H4 (cell line): ENCODE measurements around the gene PZP. TPM values are rescaled to one million over a fixed set of nuclear protein-coding genes. Genes with fewer than 3 reads are reported as not detected.
A peak's percentile ranks its signal among the peaks of the same experiment; 100 is the strongest.
"Not testable (repeated sequence)": the region's sequence is repeated elsewhere in the genome, so short reads cannot be mapped to it uniquely, and the experiment has no call there.

ENCODE experiments used
- DNase-seq: peaks from one replicate; pipeline ENCODE4 v3.0.0-alpha.2; 2015; ENCODE audit warnings: low spot score
- total RNA-seq: library from RNA; depleted of rRNA; stranded (reverse); fragments of >200 nt; shearing (Covaris generic); gene quantifications from 2 replicates; pipeline ENCODE4 v1.2.3, GENCODE V29; 2014; rRNA removed

Gene PZP
- total RNA-seq, result not detected in 2 replicates

DNA sequence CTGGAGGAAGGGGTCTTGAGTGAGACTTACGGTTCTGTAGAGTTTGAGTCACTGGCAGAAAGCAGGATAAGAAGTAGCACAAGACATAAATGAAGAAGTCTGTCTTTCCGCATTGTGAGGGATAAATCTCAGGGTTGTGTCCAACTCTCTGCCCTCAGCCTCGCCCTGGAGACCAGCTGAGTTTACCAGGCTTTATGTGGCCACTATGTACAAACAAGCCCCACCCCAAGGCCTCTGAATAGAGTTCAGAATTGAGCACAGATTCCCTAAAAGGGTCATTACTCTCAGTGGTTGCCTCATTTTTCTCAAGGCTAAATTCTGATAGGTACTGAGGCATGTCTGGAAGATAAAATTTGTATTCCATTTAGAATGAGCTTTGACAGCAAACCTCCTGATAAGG is at the start of gene PZP:
TSS of gene PZP (minus strand) at position 167 of the 400 bp plus-strand sequence. CDS start at position 113, 54 bp downstream.
- no peak for DNase-seq

DNA sequence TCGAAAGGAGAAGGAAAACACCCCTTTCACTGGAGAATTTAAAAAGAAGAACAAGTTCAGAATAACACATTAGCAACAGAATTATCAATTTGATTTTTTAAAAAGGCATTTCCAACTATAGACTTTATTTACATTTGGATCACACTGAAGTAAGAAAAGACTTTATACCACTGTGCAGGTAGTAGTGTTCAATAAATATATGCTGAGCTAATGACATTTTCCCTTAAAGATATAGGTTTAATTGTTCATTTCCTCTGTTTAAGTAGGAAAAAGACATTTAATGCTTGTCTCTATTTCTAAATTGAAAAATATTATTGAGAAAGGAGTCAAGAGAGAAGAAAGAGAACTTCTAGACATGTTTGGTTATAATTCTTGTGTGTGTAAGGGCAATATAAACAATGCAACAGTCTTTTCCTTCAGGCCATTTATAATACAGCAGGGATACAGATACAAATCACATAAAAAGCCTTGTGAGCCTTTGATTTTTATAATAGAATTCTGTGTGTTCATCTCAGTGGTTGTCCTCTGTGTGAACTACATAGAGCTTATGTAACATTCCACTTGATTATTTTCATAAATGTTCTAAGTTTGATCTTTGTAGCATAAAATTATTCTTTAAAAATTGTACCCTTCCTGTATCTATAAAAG is 48.7 kb upstream of the PZP start:
- DNase-seq, result no peak

DNA sequence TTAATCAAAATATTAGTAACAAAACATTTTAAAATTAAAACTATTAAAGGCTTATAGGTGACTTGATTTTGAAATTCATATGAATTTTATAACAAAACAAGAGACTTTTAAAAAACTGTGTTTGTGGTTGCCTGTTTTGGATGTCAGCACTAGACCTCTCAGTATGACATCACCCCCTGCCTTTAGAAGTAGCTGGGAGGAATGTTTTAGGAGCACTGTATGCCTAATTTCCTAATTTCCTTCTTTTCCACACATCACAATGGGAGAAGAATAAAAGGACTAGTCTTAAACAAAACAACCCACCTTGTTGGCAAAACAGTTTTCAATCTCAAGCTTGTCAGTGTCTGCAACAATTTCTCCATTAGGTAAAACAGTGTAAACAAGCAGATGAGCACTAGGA is 48.1 kb upstream of the PZP start:
- no peak for DNase-seq

DNA sequence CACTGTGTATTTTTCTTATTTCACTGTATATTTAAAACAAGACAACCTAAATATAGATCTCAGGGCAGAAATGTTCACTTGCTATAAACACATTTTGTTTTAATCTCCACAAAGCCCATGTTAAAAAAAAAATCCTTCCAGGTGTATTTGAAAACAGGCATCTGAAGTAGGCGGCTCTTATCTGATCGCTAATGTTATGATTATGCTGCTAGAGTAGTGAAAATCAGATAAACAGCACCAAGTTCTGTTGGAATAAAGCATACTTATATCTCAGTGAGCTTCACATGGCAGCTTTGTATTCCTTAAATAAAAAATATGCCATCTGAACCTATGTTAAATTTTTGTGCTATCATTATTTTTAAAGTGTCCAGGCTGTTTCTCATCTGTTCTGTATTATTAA is 47.6 kb upstream of the PZP start:
- no peak for DNase-seq

DNA sequence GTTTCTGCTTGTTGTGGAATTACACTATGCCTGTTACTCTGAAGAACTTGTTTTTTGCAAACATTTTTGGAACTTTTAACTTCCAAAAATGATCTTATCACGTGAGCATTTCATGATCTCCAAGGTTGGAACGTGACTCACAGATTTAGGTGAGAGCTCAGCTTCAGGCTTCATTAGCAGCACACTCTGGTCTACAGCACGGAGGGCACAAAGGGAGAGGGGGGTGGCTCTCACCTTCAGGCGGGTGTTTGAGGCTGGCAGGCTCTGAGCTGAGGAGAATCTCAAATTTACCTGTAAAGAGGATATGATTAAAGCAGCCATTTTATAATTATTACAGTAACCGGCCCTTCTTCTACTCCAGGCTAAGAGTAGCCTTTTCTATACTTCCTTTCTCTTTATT is 45.3 kb upstream of the PZP start:
- DNase-seq, result no peak

DNA sequence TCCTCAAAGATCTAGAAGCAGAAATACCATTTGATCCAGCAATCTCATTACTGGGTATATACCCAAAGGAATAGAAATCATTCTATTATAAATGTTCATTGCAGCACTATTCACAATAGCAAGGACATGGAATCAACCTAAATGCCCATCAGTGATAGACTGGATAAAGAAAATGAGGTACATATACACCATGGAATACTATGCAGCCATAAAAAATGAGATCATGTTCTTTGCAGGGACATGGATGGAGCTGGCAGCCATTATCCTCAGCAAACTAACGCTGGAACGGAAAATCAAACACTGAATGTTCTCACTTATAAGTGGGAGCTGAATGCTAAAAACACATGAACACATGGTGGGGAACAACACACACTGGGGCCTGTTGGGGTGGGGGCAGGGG is 44.6 kb upstream of the PZP start:
- DNase-seq, result not testable (repeated sequence)

DNA sequence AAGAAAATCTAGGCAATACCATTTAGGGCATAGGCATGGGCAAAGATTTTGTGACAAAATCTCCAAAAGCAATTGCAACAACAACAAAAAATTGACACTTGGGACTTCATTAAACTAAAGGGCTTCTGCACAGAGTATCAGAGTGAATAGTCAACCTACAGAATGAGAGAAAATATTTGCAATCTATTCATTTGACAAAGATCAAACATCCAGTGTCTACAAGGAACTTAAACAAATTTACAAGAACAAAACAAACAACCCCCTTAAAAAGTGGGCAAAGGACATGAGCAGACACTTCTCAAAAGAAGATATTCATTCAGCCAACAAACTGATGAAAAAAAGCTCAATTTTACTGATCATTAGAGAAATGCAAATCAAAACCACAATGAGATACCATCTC is 44.1 kb upstream of the PZP start:
- no peak for DNase-seq

DNA sequence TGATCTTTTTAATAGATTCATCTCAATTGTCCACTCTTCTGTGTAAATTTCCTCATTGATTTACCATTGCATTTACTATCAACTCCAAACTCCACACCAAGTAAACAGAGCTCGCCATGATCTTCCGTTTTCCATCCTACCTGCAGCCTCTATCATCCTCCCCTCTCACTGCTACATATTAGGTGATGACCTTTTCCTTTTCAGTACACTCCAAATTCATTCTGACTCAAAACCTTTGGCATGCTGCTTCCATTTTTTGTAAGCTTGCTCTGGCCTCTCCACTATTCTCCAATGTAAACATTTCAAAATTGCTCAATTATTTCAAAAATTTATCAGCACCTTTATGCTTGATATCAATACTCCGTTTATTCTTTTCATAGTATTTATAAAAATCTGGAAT is 40.2 kb upstream of the PZP start:
- DNase-seq, result no peak

DNA sequence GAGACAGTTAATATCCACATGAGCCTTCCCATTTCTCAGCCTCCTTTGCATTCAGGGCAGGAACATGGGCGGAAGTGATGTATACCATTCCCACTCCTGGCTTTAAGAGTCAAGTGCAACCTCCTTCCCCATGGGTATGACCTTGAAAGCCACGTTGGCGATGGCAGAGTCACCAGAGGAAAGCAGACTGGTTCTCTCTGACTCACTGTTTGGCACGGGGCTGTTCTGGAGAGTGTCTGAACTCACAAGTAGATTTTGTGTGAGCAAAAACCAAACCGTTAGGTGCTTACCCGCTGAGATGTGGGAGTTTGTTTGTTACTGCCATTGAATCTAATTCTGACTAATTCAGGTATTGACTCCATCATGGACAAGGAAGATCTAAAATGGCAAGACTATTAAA is 36.7 kb upstream of the PZP start:
- DNase-seq, result peak; percentile 36

DNA sequence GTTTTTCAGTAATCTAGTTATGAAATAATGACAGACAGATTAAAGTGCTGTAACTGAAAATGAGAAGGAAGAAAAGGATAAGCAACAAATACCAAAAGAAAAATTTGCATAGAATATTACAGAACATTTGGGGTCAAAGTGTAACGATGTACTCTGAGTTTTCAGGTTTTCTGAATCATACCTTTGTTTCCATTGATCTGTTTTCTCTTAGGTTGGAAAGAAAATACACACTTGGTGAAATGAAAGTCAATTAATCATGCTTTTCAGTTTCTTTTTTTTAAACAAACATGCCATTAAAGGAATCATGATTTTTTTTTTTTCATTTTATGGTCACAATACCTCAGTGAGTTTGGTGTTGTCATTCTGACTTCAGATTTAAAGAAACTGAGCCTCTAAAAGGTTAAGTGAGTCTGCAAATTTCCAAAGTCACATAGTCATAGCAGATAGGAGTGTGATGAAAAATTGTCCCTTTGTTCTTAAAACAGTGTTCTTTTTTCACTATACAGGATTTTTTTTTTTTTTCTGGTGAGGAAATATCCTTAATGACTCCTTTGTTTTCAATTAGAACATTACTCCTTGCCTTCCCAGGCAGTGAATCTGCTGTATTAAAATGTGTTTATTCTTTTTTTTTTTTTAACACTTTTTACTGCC is 35.9 kb upstream of the PZP start:
- no peak for DNase-seq

DNA sequence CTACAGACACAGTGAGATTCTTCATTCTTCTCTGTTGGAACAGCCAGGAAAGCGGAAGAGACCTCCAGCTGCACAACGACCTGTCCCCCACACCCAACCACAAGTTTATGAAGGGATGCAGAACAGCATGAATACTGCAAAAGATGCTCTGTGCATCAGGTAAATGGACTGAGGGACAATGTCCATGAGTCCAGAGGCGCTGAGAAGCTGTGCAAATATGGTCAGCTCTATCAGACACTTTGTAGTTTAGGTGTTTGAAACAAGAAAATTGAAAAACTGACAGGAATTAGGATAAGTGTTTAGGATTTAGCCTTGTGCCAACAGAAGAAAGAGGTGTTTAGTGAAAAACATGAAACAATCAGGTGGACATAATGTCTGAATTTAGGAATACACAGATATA is 33.1 kb upstream of the PZP start:
- no peak for DNase-seq

DNA sequence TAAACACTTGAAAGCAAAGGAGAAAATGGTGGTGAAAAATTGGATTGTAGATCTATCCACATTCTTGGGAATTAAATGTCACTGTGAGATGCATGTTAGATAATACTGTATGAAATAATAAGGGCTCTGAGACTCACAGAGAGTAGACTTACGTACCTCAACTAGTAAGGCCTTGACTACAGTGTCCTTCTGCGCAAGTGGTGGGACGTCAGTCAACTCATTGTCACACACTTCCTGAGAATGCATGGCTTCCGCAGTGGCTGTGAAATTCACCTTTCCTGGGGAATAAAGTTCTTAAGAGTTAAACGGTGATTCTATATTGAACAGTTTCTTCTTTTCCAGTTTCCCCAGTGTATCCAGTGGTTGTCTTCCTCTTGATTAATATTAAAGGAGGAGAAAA is 32.6 kb upstream of the PZP start:
- DNase-seq, result no peak

DNA sequence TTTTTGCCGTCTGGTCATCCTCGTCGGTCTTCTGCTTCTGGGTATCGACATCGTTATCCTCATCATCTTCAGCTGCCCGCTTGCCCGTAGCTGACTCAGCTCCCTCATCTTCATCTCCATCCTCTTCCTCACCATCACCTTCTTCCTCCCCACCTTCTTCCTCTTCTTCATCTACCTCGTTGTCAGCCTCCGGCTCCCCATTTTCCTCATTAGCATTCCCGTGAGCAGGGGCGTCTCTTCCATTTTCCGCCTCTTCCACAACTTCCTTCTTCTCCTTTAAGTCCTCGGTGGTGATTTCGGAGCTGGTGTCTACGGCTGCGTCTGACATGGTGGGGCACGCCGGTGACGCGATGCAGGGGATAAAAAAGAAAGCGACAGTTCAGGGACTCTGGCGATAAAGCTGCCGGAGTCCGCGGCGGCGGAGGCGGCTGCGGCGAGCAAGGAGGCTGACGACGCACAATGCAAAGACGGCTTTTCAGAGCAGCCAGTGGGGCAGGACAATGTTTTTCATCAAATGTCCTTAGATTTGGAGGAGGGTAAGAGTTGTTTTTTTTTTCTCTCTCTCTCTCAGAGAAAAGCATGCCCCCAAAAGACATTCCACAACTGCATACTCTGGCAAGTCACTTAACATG is 31.9 kb upstream of the PZP start:
- not testable (repeated sequence) for DNase-seq

DNA sequence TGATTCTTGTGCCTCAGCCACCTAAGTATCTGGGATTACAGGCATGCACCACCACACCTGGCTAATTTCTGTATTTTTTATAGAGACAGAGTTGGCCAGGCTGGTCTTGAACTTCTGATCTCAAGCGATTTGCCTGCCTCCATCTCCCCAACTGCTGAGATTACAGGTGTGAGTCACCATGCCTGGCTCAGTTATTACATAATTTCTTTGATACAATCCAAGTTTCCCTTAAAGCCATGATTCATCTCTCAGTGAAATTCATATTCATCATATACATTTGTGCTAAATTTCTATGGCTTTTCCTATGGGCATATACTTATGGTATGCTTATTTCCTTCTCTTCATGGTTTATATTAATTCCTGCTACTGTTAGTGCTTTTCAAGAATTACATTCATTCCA is 29.1 kb upstream of the PZP start:
- DNase-seq, result no peak

DNA sequence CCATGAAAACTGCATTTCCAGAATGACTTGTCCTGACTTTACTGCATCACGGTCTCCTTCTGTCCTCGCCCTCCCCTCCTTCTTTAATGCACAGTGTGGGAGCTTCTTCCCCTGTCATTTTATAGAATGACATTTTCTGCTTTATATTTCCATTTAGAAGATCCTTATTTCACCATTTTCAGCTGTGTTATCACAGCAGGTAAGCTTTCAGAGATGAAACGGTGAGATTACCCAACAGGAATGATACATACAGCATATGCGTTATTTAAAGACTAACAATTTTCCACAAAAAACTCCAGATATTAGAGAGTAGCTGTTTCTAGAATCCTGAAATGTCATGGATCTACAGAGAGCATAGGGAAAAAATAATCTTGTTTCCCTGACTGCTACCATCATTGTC is 27.3 kb upstream of the PZP start:
- no peak for DNase-seq

DNA sequence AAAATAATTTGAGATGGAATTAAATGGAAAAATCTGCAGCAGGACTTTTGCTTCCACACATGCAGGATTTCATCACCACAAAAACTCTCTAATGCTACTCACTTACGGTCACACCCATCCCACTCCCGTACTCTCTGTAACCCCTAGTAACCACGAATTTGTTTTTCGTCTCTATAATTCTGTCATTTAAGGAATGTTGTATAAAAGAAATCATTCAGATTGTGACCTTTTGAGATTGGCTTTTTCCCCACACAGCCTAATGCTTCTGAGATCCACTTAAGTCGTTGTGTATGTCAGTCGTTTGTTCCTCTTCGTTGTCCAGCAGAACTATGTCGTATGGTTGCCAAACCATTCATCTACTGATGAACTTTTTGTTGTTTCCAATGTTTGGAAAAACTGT is 19.8 kb upstream of the PZP start:
- DNase-seq, result no peak

DNA sequence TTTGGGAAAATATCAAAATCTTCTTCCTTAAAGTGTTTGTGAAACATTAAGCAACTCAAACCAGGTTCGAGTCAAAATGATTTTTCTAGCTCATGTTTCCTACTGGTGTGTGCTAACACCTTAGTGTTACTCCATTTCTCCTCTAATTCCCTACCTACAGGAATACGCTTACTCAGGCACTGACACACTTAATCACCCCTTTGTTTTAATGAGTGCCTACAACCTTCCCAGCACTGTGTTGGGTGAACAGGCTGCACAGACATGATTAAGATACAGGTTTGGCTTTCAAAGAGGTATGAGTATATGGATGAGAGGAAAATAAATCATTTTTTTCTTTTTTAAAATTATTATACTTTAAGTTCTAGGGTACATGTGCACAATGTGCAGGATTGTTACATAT is 15.6 kb upstream of the PZP start:
- DNase-seq, result no peak

DNA sequence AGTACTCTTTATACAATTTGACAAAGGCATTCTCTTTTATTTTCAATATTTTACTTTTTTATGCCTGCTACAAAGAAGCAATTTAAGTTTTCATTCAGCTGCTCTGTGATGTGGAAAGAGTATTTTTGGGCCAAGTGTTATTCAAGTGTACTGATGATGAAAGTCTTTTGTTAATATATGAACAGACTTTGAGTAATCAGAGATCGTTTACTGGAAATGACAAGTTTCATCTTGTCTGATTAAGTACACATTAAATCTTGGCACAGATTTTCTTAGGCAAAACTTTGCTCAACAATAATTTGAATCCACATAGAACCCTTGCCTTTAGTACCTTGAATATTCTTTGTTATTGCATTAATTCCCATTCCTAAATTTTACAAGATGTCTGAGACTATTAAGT is 13.3 kb upstream of the PZP start:
- no peak for DNase-seq

DNA sequence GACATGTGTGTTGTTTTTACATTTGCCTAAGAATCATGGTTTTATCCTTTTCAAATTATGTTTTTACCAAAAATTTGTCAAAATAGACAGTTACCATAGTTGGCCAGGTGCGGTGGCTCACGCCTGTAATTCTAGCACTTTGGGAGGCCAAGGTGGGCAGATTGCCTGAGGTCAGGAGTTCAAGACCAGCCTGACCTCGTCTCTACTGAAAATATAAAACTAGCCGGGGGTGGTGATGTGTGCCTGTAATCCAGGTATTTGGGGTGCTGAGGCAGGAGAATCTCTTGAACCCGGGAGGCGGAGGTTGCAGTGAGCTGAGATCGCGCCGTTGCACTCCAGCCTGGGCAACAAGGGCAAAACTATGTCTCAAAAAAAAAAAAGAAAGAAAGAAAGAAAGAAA is 12.8 kb upstream of the PZP start:
- DNase-seq, result not testable (repeated sequence)

DNA sequence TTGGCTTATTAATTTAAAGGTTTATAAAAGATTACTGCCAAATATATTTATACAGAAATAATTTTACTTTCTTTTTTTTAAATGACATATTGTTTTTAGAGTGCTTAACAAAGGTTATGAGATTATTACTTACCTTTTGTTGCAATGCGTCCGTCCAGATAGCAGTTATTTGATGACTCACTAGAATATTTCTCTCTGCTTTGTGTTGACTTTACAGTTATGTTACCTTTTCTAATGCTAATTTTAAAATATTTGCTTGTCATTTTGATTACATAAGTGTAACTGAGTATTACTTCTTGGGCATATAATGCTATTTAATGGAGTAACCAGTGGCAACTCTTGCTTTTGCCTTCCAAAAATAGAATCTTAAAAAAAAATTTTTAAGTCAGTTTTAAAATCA is 6.3 kb upstream of the PZP start:
- no peak for DNase-seq

DNA sequence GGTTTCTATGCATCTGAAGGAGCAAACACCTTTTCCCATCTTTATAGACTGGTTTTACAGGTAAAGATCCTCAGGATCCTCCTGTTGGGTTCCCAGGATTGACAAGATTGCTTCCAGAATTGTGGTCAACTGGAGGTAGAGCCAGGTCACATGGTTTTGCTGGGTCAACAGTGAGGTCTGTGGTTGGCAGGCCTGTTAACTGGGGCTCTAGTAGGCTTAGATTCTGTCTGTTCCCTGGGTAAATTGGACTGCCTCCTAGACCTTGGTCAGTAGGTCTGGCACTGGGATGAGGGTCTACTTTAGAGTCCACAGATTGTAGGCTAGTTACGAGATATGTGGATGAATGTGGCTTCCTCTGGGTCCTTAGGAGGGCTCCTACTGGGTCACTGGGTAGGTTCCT is 3.5 kb upstream of the PZP start:
- no peak for DNase-seq

DNA sequence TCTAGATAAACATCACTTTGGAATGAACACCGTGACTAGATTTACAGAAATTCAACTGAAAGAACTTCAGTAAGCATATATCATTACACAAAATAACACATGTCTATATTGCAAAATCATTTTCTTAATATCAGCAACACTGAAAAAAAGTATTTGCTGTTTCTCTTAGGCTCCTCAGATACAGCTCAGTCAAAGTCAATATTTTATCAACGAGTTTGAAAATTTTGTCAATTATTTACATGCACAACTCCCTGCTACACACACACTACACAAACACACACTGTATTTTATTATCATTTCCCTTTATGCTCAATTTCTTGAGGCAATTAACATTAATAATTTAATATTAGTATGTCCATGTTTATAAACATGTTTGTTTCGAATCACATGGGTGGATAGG is 3.8 kb downstream of the PZP start:
- no peak for DNase-seq

DNA sequence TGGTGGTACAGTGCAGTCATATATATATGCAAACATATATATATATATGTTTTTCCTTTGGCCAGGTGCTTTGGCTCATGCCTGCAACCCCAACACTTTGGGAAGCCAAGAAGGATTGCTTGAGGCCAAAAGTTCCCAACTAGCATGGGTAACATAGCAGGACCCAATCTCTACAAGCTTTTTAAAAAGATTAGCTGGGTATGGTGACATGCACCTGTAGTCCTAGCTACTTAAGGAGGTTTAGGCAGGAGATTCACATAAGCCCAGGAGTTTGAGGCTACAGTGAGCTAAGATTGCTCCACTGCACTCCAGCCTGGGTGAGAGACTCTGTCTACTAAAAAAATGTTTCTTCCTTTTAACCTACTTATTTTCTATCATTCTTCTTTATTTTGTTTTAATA is 10.2 kb downstream of the PZP start:
- DNase-seq, result no peak

DNA sequence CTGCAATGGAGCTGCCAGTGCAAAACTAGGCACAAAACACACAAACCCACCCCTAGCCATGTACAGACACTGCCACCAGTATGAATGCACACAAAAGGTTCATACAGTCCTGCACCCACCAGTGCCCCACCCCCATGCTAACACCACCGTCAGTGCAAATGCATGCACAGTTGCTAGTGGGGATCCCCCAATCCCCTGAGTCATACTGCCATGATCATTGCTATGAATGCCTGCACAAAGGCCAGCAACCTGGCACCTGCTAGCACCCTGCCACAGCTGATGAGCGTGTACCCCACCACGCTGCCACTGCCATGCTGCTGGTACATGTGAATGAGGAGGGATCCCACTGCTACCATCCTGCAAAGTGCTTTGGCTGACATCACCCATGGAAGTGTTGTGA is 23.9 kb downstream of the PZP start:
- DNase-seq, result no peak
